GM21723 (cell line): ENCODE results near the gene ZNRF2.
"Not testable (repeated sequence)": the region's sequence is repeated elsewhere in the genome, so short reads cannot be mapped to it uniquely, and the experiment has no call there.

Source experiments
- ATAC-seq: cut with Tn5 transposase; IDR thresholded peaks from one replicate; pipeline ENCODE4 v1.9.1; 2021; ENCODE audit warnings: mild to moderate bottlenecking, moderate library complexity; ENCODE audit not compliant: unreplicated experiment

ZNRF2 gene

GRCh38 chr7:30353532-30353931, 69.1 kb downstream of the ZNRF2 start:
- no peak for ATAC-seq

- no peak for ATAC-seq
Observed at GRCh38 chr7:30353932-30354607, 69.7 kb downstream of the ZNRF2 start.

- no peak for ATAC-seq
Observed at GRCh38 chr7:30354791-30355190, 70.4 kb downstream of the ZNRF2 start.

GRCh38 chr7:30359957-30360356, 75.6 kb downstream of the ZNRF2 start:
- ATAC-seq: no peak

GRCh38 chr7:30363778-30364563, 79.6 kb downstream of the ZNRF2 start:
- no peak for ATAC-seq

- no peak for ATAC-seq
Observed at GRCh38 chr7:30364773-30365172, 80.4 kb downstream of the ZNRF2 start.

GRCh38 chr7:30365621-30366020, 81.2 kb downstream of the ZNRF2 start:
- ATAC-seq: no peak

- ATAC-seq: no peak
Observed at GRCh38 chr7:30366606-30367005, 82.2 kb downstream of the ZNRF2 start.

GRCh38 chr7:30367561-30367960, 83.2 kb downstream of the ZNRF2 start:
- no peak for ATAC-seq

- ATAC-seq: no peak
Observed at GRCh38 chr7:30369879-30370278, 85.5 kb downstream of the ZNRF2 start.

GRCh38 chr7:30371321-30371720, 86.9 kb downstream of the ZNRF2 start:
- no peak for ATAC-seq

- no peak for ATAC-seq
Observed at GRCh38 chr7:30378275-30378674, 93.9 kb downstream of the ZNRF2 start.

GRCh38 chr7:30379131-30379530, 94.7 kb downstream of the ZNRF2 start:
- no peak for ATAC-seq

GRCh38 chr7:30379741-30380140, 95.3 kb downstream of the ZNRF2 start:
- ATAC-seq: no peak

- ATAC-seq: no peak
Observed at GRCh38 chr7:30380294-30380693, 95.9 kb downstream of the ZNRF2 start.

GRCh38 chr7:30380824-30381223, 96.4 kb downstream of the ZNRF2 start:
- ATAC-seq: not testable (repeated sequence)

- ATAC-seq: no peak
Observed at GRCh38 chr7:30382607-30383006, 98.2 kb downstream of the ZNRF2 start.

- ATAC-seq: no peak
Observed at GRCh38 chr7:30389791-30390190, 105.4 kb downstream of the ZNRF2 start.

GRCh38 chr7:30390736-30391636, 106.6 kb downstream of the ZNRF2 start:
- no peak for ATAC-seq

- no peak for ATAC-seq
Observed at GRCh38 chr7:30391806-30392205, 107.4 kb downstream of the ZNRF2 start.

GRCh38 chr7:30395676-30396075, 111.3 kb downstream of the ZNRF2 start:
- no peak for ATAC-seq
